Measurements from ENCODE around the gene ARSB. TPM values are rescaled to one million over a fixed set of nuclear protein-coding genes. Genes with fewer than 3 reads are reported as not detected.

Gene ARSB
- total RNA-seq, 1 donor from 2014 or later = 23.5 TPM

- Mint-ChIP-seq H3K27me3 (ENCODE audit: unreplicated experiment) (peaks cover 6% of the 10 kb centered on the region), H3K4me3 (ENCODE audit: unreplicated experiment) (no peak overlapping the region), H3K4me1 (ENCODE audit: low read depth, unreplicated experiment) (peaks cover 7% of the 10 kb centered on the region), H3K36me3 (ENCODE audit: unreplicated experiment) (peaks cover 19% of the 10 kb centered on the region), H3K27ac (ENCODE audit: unreplicated experiment) (no peak overlapping the region), H3K9me3 (ENCODE audit: unreplicated experiment) (no peaks in the 10 kb centered on the region)
- DNase-seq = no peak
- TF ChIP-seq CTCF (IDR thresholded peaks at IDR 0.05; ENCODE audit: partially characterized antibody, unreplicated experiment) = no peak
Measured at GRCh38 chr5:78805474-78806124, 179.5 kb downstream of the ARSB start.

GRCh38 chr5:78804995-78805394, 180.1 kb downstream of the ARSB start:
- Mint-ChIP-seq H3K9me3 (ENCODE audit: unreplicated experiment) (no peaks in the 10 kb centered on the region), H3K27me3 (ENCODE audit: unreplicated experiment) (peaks cover 6% of the 10 kb centered on the region), H3K4me3 (ENCODE audit: unreplicated experiment) (no peak overlapping the region), H3K4me1 (ENCODE audit: low read depth, unreplicated experiment) (peaks cover 7% of the 10 kb centered on the region), H3K36me3 (ENCODE audit: unreplicated experiment) (peaks cover 19% of the 10 kb centered on the region), H3K27ac (ENCODE audit: unreplicated experiment) (no peak overlapping the region)
- no peak for TF ChIP-seq CTCF (IDR thresholded peaks at IDR 0.05; ENCODE audit: partially characterized antibody, unreplicated experiment)
- DNase-seq = no peak

- Mint-ChIP-seq H3K27ac (ENCODE audit: unreplicated experiment) (no peak overlapping the region), H3K27me3 (ENCODE audit: unreplicated experiment) (peaks cover 6% of the 10 kb centered on the region), H3K4me3 (ENCODE audit: unreplicated experiment) (no peak overlapping the region), H3K36me3 (ENCODE audit: unreplicated experiment) (peaks cover 19% of the 10 kb centered on the region), H3K4me1 (ENCODE audit: low read depth, unreplicated experiment) (peaks cover 7% of the 10 kb centered on the region), H3K9me3 (ENCODE audit: unreplicated experiment) (no peaks in the 10 kb centered on the region)
- no peak for TF ChIP-seq CTCF (IDR thresholded peaks at IDR 0.05; ENCODE audit: partially characterized antibody, unreplicated experiment)
- no peak for DNase-seq
Measured at GRCh38 chr5:78803941-78804340, 181.2 kb downstream of the ARSB start.

GRCh38 chr5:78803353-78803752, 181.8 kb downstream of the ARSB start:
- no peak overlapping the region for H3K27ac Mint-ChIP-seq (ENCODE audit: unreplicated experiment)
- peaks cover 7% of the 10 kb centered on the region for H3K4me1 Mint-ChIP-seq (ENCODE audit: low read depth, unreplicated experiment)
- peaks cover 6% of the 10 kb centered on the region for H3K27me3 Mint-ChIP-seq (ENCODE audit: unreplicated experiment)
- no peaks in the 10 kb centered on the region for H3K9me3 Mint-ChIP-seq (ENCODE audit: unreplicated experiment)
- peaks cover 19% of the 10 kb centered on the region for H3K36me3 Mint-ChIP-seq (ENCODE audit: unreplicated experiment)
- TF ChIP-seq CTCF (IDR thresholded peaks at IDR 0.05; ENCODE audit: partially characterized antibody, unreplicated experiment) = no peak
- H3K4me3 Mint-ChIP-seq (ENCODE audit: unreplicated experiment) = no peak overlapping the region
- peak; percentile 41 for DNase-seq

GRCh38 chr5:78801413-78801812, 183.7 kb downstream of the ARSB start:
- Mint-ChIP-seq H3K9me3 (ENCODE audit: unreplicated experiment) (no peaks in the 10 kb centered on the region), H3K4me3 (ENCODE audit: unreplicated experiment) (no peak overlapping the region), H3K4me1 (ENCODE audit: low read depth, unreplicated experiment) (peaks cover 5% of the 10 kb centered on the region), H3K27ac (ENCODE audit: unreplicated experiment) (no peak overlapping the region), H3K27me3 (ENCODE audit: unreplicated experiment) (peaks cover 6% of the 10 kb centered on the region), H3K36me3 (ENCODE audit: unreplicated experiment) (peaks cover 13% of the 10 kb centered on the region)
- no peak for DNase-seq
- no peak for TF ChIP-seq CTCF (IDR thresholded peaks at IDR 0.05; ENCODE audit: partially characterized antibody, unreplicated experiment)
